GM19023 (cell line): Measurements from ENCODE around the gene ZCCHC17.
"Not testable (repeated sequence)": the region's sequence is repeated elsewhere in the genome, so short reads cannot be mapped to it uniquely, and the experiment has no call there.

Experiments used
- ATAC-seq: cut with Tn5 transposase; IDR thresholded peaks from one replicate; pipeline ENCODE4 v1.9.1; 2021; ENCODE audit warnings: mild to moderate bottlenecking, moderate library complexity; ENCODE audit not compliant: unreplicated experiment

Gene ZCCHC17, protein sequence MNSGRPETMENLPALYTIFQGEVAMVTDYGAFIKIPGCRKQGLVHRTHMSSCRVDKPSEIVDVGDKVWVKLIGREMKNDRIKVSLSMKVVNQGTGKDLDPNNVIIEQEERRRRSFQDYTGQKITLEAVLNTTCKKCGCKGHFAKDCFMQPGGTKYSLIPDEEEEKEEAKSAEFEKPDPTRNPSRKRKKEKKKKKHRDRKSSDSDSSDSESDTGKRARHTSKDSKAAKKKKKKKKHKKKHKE

DNA sequence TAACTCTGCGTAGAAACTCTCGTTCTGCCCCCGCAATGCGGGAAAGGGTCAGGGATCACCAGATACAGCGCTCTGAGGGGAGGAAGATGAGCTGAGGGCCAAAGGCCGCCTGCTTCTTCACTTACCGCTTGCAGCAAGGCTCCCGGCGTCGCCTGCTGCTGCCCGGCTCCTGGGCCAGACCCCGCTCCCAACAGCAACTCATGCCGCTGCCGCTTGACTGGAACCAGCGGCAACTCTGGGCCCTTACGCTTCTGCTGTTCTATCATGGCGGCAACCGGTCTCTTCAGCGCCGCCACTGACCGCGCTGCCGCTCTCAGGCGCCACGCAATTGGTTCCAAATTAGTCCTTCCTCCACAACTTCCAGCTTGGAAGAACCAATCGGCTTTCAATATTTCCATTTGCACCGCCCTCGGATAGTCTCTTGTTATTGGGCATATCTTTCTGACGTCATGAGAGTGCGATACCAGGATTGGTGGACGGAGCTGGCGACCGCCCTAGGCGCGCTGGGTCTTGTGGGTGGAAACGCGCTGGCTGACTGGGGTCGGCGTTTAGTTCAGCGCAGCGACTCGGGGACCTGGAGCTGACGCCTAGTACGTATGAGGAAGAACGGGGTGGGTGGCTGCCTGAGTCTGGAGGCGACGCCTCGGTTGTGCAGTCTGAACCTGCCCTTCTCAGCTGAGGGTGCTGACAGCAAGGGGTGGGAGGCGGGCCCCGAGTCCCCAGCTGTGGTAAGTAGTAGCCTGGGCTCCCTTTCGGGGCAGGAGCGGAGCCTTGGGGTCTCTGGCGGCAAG, at the start of gene ZCCHC17, which contains the start of gene SNRNP40:
TSS of gene ZCCHC17 (plus strand) at position 547 of the 791 bp plus-strand sequence. CDS start 13,067 bp downstream, outside the sequence.
TSS of gene SNRNP40 (minus strand) at position 303 of the 791 bp plus-strand sequence. CDS start at position 266, 37 bp downstream.
- ATAC-seq = peak; percentile 91

DNA sequence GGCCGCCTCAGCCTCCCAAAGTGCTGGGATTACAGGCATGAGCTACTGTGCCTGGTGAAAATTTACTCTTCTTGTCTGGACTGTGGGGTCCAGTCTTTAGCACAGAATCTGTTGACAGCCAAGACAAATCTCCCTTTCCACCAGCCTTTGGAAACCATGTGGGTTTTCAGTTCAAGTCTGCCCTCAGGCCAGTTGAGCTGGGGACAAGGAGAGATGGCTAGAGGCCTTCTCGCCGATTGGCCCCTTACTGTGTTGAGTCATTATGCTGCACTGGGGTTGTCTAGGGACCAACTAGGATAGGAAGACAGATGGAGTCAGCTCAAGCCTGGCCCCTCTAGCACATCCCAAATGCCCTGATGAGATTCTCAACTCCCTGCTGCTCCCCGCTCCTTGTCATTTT, 48.6 kb upstream of the ZCCHC17 start:
- ATAC-seq = no peak

DNA sequence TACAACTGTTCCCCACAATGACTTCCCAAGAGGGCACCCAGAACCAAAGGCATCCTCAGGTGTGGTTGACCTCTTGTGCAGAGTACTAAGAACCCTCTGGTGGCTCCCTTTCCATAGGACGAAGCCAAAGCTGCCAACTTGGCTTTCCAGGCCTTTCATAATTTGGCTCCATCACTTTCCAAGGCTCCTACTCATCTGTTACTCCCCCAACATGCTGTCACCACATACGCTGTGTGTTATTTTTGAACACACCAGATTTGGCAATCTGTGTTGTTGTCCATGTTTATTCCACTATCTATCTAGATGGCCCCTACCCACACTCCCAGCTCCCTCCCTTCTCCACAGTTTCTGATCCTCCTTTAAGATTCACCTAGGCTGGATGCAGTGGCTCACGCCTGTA, 47.0 kb upstream of the ZCCHC17 start:
- no peak for ATAC-seq

DNA sequence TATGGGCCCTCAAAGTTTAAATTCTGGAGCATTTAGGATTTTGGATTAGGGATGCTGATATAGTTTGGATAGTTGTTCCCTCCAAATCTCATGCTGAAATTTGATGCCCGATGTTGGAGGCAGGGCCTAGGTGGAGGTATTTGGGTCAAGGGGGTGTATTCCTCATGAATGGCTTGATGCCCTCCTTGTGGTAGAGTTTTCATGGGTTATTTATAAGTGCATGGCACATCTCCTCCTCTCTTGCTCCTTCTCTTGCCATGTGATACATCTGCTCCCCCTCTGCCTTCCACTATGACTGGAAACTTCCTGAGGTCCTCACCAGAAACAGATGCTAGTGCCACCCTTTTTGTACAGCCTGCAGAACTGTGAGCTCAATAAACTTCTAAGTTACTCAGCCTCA, 39.6 kb upstream of the ZCCHC17 start:
- no peak for ATAC-seq

DNA sequence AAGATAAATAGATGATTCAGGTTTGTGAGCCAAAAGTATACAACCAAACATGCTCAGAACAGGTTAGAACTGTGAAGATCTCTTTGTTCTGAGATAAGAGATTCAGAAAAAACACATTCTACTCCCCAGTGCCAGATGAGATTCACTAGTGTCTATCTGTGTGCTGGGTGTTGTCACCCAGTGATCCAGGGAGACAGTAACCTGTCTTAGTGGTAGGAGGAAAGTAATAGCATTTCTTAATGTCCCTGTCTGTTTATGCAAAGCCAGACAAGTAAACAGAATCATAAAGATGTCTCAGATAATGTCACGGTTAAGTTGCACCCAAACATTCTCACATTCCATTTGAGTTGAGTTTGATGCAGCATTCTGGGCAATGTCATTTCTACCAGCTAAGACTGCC, 38.3 kb upstream of the ZCCHC17 start:
- ATAC-seq = no peak

DNA sequence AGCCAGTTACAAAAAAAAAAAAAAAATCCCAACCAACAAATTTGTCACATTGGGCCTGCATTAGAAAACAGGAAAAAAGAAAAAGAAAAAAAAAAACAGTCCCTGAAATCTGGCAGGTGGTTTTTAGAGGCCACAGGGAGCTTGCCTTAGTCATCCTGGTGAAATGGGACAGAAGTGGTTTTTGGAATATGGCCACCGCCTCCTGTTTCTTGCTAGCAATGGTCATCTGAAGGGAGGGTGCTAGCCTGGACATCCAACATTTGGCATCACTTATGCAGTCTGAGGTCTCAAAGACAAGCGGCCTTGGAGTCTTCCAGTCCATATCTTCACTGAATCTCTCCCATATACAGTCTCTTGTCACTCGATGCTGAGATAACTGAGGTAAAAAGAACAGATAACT, 37.1 kb upstream of the ZCCHC17 start:
- ATAC-seq = no peak

DNA sequence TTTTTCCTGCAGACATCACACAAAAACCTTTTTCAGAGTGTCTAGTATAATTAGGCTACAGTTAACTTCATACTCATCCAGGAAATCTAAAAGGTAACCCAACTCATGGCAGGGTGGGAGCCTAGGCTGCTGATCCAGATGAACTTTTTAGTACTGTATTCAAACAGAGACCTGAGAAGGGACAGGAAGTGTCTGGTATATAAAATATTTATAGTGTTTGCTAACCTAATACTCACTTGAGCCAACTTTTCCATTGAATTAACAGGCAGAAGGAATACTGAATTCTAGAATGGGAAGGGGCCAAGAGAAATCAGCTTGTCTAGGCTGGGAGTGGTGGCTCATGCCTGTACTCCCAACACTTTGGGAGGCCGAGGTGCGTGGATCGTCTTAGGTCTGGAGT, 34.9 kb upstream of the ZCCHC17 start:
- ATAC-seq = no peak

DNA sequence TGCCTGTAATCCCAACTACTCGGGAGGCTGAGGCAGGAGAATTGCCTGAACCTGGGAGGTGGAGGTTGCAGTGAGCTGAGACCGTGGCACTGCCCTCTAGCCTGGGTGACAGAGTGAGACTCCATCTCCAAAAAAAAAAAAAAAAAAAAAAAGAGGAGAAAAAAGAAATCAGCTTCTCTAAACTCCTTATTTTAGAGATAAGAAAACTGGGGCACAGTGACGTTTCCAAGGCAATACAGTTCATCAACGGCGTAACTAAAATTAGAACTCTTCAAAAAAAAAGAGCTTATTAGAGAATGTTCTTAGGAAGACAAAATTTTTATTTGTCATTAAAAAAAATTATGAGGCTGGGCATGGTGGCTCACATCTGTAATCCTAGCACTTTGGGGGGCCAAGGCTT, 34.4 kb upstream of the ZCCHC17 start:
- ATAC-seq = not testable (repeated sequence)

DNA sequence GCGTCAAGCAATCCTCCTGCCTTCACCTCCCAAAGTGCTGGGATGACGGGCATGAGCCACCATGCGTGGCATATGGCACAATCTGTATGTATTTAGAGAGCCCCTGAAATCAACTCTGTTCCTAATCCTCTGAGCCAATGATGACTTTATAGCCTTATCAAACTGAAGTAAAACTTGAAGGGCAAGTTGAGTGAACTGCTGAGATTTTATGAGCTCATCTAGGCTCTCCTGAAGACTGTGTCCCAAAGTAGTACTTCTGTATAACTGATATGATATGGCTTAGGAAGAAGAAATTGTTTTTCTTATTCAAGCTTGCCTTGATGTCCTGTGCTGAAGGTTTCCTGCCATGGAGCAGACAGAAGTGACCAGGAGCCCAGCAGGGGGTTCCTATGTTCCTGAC, 33.4 kb upstream of the ZCCHC17 start:
- ATAC-seq = no peak

DNA sequence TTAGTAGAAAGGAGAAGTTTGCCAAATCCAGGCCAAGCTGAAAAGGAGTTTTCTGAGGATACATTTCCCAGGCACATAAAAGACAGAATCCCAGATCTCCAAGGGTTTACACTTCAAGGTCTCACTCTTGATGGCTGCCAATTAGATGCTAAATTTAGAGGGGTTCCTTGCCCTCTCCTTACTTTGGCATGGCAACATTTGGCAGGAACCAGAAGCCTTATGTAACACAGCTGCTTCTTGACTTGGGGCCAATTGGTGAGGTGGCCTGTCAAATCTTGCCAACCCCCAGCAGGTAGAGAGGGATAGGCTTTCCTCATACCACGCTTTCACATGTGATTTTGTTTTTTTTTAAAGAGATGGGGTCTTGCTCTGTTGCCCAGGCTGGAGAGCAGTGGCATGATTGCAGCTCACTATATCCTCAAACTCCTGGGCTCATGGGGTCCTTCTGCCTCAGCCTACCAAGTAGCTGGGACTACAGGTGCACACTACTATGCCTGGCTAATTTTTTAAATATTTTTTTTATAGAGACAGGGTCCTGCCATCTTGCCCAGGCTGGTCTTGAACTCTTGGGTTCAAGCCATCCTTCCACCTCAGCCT, 31.9 kb upstream of the ZCCHC17 start:
- no peak for ATAC-seq

DNA sequence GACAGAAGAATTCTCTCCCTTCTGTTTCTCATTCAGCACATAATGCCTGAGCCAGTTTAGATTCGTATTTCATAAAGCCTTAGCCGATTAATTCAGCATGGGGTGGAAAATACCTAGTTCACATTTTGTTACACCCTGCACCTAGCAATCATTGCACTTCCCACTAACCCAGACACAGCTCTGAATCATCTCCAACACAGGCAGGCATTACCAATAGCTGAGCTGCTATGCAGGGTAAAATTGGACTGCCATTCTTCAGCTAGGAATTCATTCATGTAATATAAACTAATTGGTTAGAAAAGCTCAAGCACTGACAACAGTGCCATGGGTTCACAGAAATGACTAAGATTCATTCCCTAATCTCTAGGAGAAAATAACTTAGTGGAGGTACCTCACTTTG, 30.3 kb upstream of the ZCCHC17 start:
- ATAC-seq = no peak

DNA sequence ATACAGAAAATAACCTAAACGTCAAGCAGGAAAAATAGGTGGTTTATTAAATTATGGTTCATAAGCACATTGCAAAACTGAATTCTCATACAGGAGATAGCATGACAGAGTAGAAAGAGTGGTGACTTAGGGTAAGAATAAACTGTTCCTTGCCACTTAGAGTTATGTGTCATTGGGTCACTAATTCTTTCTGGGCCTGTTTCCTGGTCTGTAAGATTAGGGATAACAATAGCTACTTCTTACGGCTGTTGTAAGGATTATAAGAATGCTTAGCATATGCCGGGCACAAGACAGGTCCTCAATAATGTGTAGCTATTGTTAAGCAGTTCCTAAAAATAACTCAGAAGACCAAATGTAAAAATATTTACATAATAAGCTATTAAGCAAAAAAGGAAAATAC, 24.5 kb upstream of the ZCCHC17 start:
- no peak for ATAC-seq

DNA sequence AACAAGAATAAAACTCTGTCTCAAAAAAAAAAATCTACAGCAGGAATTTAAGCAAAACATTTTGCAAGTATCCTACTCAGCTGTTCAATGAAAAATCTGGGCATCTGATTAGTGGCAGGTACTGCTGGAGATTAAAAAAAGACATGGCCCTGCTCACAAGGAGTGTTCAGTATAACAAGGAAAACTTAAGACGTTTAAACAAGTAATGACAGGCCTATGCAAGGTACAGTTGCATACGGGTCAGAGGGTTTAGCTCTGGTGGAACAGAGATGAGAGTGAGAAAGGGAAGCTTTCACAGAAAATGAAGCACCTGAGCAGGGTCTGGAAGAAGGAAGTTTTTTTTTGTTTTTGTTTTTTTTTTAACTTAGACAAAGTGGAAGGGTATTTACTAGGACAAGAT, 23.2 kb upstream of the ZCCHC17 start:
- no peak for ATAC-seq

DNA sequence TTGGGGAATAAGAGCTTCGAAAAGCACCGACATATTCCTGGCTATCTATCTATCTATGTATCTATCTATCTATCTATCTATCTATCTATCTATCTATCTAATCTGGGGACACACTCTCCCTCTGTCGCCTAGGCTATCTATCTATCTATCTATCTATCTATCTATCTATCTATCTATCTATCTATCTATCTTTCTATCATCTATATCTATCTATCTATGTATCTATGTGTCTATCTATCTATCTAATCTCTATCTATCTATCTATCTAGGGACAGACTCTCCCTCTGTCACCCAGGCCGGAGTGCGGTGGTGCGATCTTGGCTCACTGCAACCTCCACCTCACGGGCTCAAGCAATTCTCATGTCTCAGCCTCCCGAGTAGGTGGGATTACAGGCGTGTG, 14.4 kb upstream of the ZCCHC17 start:
- not testable (repeated sequence) for ATAC-seq

DNA sequence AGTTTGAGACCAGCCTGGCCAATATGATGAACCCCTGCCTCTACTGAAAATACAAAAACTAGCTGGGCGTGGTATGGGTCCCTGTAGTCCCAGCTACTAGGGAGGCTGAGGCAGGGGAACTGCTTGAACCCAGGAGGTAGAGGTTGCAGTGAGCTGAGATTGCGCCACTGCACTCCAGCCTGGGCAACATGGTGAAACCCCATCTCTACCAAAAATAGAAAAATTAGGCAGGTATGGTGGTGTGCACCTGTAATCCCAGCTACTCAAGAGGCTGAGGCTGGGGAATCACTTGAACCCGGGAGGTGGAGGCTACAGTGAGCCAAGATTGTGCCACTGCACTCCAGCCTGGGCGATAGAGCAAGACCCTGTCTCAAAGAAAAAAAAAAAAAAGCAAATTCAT, 9.0 kb upstream of the ZCCHC17 start:
- not testable (repeated sequence) for ATAC-seq

DNA sequence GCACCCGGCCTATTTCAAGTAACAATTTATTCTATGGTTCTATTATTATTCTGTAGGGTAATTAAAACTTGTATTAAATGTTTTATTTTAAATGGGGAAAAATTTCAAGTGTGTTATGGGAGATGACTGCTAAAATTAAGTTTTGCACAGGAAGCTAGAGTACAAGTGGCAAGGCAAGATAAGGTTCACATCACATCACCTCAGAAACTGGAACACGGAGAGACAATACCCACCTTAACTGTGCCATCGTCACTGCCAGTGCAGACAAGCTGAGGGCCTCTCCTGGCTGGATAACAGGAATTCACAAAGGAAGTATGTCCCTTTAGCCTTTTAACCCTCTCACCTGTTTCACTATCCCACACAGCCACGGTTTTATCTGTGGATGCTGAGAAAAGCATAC, 7.8 kb upstream of the ZCCHC17 start:
- ATAC-seq = no peak

DNA sequence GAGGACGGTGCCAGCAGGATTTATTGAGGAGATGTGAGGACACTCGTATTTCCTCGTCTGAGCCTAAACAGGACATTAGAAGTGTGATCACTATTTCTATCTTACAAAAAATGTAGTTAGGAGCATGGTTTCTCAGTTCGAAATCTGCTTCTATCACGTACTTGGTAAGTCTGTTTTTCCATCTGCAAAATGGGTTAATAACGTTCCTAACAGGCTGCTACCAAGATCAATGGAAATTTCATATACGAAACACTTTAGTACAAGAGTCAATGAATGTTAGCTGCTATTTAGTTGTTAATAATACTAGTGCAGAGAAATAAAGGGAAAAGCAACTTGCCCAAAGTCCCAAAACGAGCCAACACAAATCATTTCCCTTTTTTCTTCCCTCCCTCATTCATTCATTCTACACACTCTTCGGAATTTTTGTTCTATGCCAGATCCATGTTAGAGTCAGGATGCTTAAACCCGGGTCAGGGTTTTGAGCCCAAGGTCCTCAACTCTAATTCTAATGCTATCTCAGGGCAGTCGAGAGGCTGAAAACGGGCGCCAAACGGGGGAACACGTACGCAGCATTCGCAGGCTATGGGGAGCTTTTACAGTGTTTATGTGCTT, 852 bp upstream of the ZCCHC17 start:
- no peak for ATAC-seq

DNA sequence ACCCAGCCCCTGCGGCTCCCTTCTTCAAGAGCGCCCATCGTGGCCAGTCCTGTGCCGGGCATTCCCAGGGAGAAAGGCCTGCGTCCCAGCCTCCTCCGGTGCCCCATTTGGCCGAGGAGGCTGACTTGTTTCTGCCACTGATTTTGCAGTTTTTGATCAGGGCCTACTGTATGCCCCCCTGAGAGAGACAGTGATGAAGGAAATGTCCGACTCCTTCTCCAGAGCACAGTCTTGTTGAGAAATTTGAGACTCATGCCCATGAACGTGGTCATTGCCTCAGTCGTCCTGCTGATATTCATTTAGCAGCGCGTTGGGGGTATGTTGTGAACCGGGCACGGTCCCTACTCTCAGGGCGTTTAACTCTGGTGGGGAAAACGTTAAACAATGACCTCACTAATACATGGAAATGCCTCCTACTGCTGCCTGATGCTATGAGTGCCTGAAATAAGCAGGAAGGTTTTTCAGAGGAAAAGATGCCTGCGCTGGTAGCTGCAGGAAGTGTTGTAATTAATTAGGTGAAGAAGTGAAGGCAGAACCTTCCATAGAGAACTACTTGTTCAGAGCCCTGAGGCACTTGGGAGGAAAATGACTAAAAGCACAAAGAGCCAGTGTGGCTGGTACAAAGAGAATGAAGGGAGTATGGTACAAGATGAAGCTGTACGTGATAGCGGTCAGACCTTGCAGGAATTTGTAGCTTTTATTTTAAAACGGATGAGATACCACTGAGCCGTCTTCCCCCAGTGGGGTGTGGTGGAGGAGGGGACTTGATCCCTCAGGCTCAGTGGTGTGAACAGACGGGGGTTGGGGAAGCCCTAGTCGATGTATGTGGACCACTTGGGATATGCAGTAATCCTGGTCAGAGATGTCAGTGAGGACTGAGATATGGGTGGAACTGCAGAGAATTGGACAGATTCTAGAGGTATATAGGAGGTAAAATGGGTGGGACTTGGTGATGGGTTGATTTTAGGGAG, 730 bp downstream of the ZCCHC17 start:
- ATAC-seq = no peak

DNA sequence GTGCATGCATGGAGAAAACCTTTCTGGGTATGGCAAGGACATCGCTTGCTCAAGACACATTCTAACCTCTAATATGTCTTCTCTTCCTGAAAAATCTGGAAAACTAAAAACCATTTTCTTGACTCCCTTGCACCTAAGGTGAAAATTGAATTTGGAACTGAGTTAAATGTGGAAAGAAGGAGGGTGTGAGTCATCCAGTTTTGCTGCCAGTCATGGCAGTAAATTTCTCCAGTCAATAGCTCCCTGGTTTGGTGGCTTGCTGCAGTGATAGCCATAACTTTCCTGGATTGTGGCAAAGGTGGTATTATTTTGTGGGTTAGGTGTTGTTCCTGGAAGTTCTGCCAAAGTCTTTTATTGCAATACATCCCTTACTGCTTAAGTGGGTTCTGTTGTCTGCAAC, 2.5 kb downstream of the ZCCHC17 start:
- ATAC-seq = no peak

DNA sequence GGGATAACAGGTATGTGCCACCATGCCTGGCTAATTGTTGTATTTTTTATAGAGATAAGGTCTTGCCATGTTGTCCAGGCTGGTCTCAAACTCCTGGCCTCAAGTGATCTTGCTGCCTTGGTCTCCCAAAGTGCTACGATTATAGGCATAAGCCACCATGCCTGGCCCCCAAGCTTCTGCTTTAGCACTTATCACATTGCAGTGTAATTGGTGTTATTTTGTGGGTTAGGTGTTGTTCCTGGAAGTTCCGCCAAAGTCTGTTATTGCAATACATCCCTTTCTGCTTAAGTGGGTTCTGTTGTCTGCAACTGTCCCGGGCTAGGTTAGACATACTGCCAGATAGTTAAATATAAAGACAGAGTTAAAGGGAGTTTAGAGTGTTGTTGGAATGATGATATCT, 3.4 kb downstream of the ZCCHC17 start:
- ATAC-seq = no peak
